ENCODE results near the gene AP1G1. TPM values are rescaled to one million over a fixed set of nuclear protein-coding genes. Genes with fewer than 3 reads are reported as not detected.
A peak's percentile ranks its signal among the peaks of the same experiment; 100 is the strongest.

The AP1G1 gene
- 100 to 1,000 TPM in 3 of 9 donors, 10 to 100 TPM in 6; 63.8 to 132 (median 88.7) TPM for total RNA-seq
- 10 to 100 TPM; 22.8 to 83.3 (median 26.9) TPM for polyA plus RNA-seq
- long read RNA-seq, donor 1, full-length matches to known transcripts, result 1 of 51 reads
- long read RNA-seq, donor 1, partial matches to known transcripts, result 19 of 51 reads
- long read RNA-seq, donor 1, other reads (novel, unspliced or antisense), result 31 of 51 reads
- long read RNA-seq, donor 2, full-length matches to known transcripts, result 1 of 1 reads
- long read RNA-seq, donor 2, partial matches to known transcripts, result 0 of 1 reads
- long read RNA-seq, donor 2, other reads (novel, unspliced or antisense), result 0 of 1 reads
- long read RNA-seq, donor 3, full-length matches to known transcripts, result 2 of 2 reads
- long read RNA-seq, donor 3, partial matches to known transcripts, result 0 of 2 reads
- long read RNA-seq, donor 3, other reads (novel, unspliced or antisense), result 0 of 2 reads
- long read RNA-seq, donor 4, full-length matches to known transcripts, result 1 of 23 reads
- long read RNA-seq, donor 4, partial matches to known transcripts, result 4 of 23 reads
- long read RNA-seq, donor 4, other reads (novel, unspliced or antisense), result 18 of 23 reads
- long read RNA-seq, donor 5, full-length matches to known transcripts, result 25 of 57 reads
- long read RNA-seq, donor 5, partial matches to known transcripts, result 4 of 57 reads
- long read RNA-seq, donor 5, other reads (novel, unspliced or antisense), result 28 of 57 reads
- long read RNA-seq, donor 6, partial matches to known transcripts, result 5 of 11 reads
- long read RNA-seq, donor 6, other reads (novel, unspliced or antisense), result 6 of 11 reads
- long read RNA-seq, donor 7, result 0 reads
- long read RNA-seq, donor 8, full-length matches to known transcripts, result 5 of 36 reads
- long read RNA-seq, donor 8, partial matches to known transcripts, result 31 of 36 reads
- long read RNA-seq, donor 8, other reads (novel, unspliced or antisense), result 0 of 36 reads
- long read RNA-seq, donor 9, result 0 reads
- long read RNA-seq, donor 10, partial matches to known transcripts, result 34 of 34 reads
- long read RNA-seq, donor 10, other reads (novel, unspliced or antisense), result 0 of 34 reads

GRCh38 chr16:71808593-71809459, at the start of gene AP1G1:
AP1G1 (minus strand) TSS chr16:71808834; CDS start chr16:71789479, 19,355 bp downstream.
- Histone ChIP-seq H3K27me3 (no peaks in the 10 kb centered on the region), H3K27ac (peak within 1 kb of the TSS; percentile 97 to 99 (median 98)), H3K4me3 (peak within 1 kb of the TSS; percentile 44 to 98 (median 65)), H3K9me3 (replicated peaks in 1 of 3) (no peaks in the 10 kb centered on the region), H3K4me1 (replicated peaks in 1 of 2) (peaks cover 27 to 35% of the 10 kb centered on the region in 2 donors), H3K36me3 (replicated peaks in 1 of 2) (no peaks in the 10 kb centered on the region)
- peak; percentile 94 to 98 (median 98) for DNase-seq
- intact Hi-C loops (cut with DNase I), result no loop called here
- 0 to 2% (median 1%) methylated on average over 27 to 54 of the region's 54 CpGs for WGBS, 4 donors
- TF ChIP-seq CTCF (IDR thresholded peaks at IDR 0.05) (peak in 1 of 6 experiments; percentile 16), POLR2A (IDR thresholded peaks at IDR 0.05) (peak; percentile 73 to 76)

DNA sequence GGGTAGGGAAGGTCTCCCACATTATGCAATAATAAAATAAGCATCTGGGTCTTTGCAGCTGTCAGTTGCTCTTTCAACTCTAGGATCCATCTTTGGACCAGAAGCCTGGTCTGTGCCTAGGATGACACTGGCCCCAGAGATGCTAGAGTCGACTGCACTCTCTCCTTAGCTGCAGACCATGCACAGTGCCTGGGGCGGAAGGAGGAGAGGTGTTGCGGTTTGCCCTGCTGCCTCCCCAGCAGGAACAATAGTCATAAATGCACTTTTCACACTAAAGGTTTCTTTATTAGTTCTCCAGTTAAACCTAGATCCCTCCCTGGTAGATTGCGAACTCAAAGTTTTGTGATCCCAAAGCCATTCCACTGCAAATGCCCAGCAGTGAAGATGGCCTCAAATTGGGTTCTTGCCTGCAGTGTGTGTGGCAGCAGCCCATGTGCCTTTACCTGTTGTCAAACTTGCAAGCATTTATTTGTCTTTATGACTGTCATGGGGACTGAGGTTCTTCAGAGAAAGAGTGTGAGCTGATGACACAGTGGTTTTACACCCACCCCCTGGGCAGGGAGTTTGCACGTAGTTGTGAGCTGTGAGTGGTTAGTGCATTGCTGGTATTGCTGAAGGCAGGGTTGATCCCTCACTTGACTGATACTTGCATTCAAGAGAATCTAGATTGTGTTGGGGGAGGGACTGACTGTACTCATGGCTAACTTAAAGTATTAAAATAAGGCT, 47.5 kb upstream of the AP1G1 start:
- TF ChIP-seq POLR2A (IDR thresholded peaks at IDR 0.05), result no peak
- TF ChIP-seq CTCF (IDR thresholded peaks at IDR 0.05), result no peak
- WGBS, 4 donors, result 85 to 90% (median 88%) methylated on average over 2 to 5 of the region's 5 CpGs
- no peaks in the 10 kb centered on the region for H3K9me3 ChIP-seq (replicated peaks in 1 of 3)
- intact Hi-C loops (cut with DNase I), result no loop called here
- H3K4me3 ChIP-seq, result no peak overlapping the region
- H3K27me3 ChIP-seq, result no peaks in the 10 kb centered on the region
- DNase-seq, result peak in 1 of 7 donors; percentile 41
- H3K27ac ChIP-seq, result no peak overlapping the region
- H3K4me1 ChIP-seq (replicated peaks in 1 of 2), result peaks cover 6 to 11% of the 10 kb centered on the region in 2 donors
- H3K36me3 ChIP-seq (replicated peaks in 1 of 2), result peaks cover 0 to 41% of the 10 kb centered on the region in 2 donors

GRCh38 chr16:71854369-71854948, 45.8 kb upstream of the AP1G1 start:
- no peak for DNase-seq
- Histone ChIP-seq H3K27ac (no peak overlapping the region), H3K4me1 (replicated peaks in 1 of 2) (peaks cover 6 to 11% of the 10 kb centered on the region in 2 donors), H3K9me3 (replicated peaks in 1 of 3) (no peaks in the 10 kb centered on the region), H3K4me3 (no peak overlapping the region), H3K36me3 (replicated peaks in 1 of 2) (peaks cover 0 to 42% of the 10 kb centered on the region in 2 donors), H3K27me3 (no peaks in the 10 kb centered on the region)
- intact Hi-C loops (cut with DNase I), result no loop called here
- WGBS, 4 donors, result 82 to 86% (median 83%) methylated on average over 4 of the region's 4 CpGs
- no peak for TF ChIP-seq POLR2A (IDR thresholded peaks at IDR 0.05)
- no peak for TF ChIP-seq CTCF (IDR thresholded peaks at IDR 0.05)
